Stromal cell of bone marrow (primary cell): ENCODE measurements around the gene AKAP17A.

Source experiments
- DNase-seq: peaks from one replicate; pipeline ENCODE4 v3.0.0-alpha.2; 2012; ENCODE audit warnings: low read depth

AKAP17A gene

GRCh38 chrX:1584237-1585011, 7.0 kb upstream of the AKAP17A start:
- no peak for DNase-seq

GRCh38 chrX:1587161-1587560, 4.2 kb upstream of the AKAP17A start:
- DNase-seq = no peak

- no peak for DNase-seq
Measured at GRCh38 chrX:1589356-1590130, 1.9 kb upstream of the AKAP17A start.

- no peak for DNase-seq
Measured at GRCh38 chrX:1591863-1592469, 562 bp downstream of the AKAP17A start.

- DNase-seq = no peak
Measured at GRCh38 chrX:1592470-1593142, 1.2 kb downstream of the AKAP17A start.

- DNase-seq = no peak
Measured at GRCh38 chrX:1593286-1594271, 2.2 kb downstream of the AKAP17A start.

GRCh38 chrX:1595711-1596060, 4.3 kb downstream of the AKAP17A start:
- DNase-seq = no peak

- DNase-seq = no peak
Measured at GRCh38 chrX:1596676-1597344, 5.4 kb downstream of the AKAP17A start.

- DNase-seq = no peak
Measured at GRCh38 chrX:1597345-1598020, 6.1 kb downstream of the AKAP17A start.

GRCh38 chrX:1598021-1598875, 6.8 kb downstream of the AKAP17A start:
- no peak for DNase-seq

GRCh38 chrX:1598876-1599790, 7.7 kb downstream of the AKAP17A start:
- DNase-seq = no peak

GRCh38 chrX:1599791-1600405, 8.5 kb downstream of the AKAP17A start:
- DNase-seq = no peak

- DNase-seq = no peak
Measured at GRCh38 chrX:1600406-1601050, 9.1 kb downstream of the AKAP17A start.

GRCh38 chrX:1601051-1601767, 9.8 kb downstream of the AKAP17A start:
- no peak for DNase-seq

GRCh38 chrX:1601768-1602085, 10.3 kb downstream of the AKAP17A start:
- DNase-seq = no peak

GRCh38 chrX:1602299-1602698, 10.9 kb downstream of the AKAP17A start:
- DNase-seq = no peak

- DNase-seq = no peak
Measured at GRCh38 chrX:1606496-1606895, 15.1 kb downstream of the AKAP17A start.
